Stimulated activated CD4-positive, alpha-beta T cell treated with anti-CD3 and anti-CD28 coated beads, Interleukin-1b, Interleukin-23, amount 100 ng/mL, for 48 hours (primary cell): ENCODE measurements around the gene GLIPR2.

Source experiments
- DNase-seq: peaks from one replicate; pipeline ENCODE4 v3.0.0-alpha.2; 2020

The GLIPR2 gene

GRCh38 chr9:36207546-36208012 is 71.0 kb downstream of the GLIPR2 start:
- no peak for DNase-seq

DNA sequence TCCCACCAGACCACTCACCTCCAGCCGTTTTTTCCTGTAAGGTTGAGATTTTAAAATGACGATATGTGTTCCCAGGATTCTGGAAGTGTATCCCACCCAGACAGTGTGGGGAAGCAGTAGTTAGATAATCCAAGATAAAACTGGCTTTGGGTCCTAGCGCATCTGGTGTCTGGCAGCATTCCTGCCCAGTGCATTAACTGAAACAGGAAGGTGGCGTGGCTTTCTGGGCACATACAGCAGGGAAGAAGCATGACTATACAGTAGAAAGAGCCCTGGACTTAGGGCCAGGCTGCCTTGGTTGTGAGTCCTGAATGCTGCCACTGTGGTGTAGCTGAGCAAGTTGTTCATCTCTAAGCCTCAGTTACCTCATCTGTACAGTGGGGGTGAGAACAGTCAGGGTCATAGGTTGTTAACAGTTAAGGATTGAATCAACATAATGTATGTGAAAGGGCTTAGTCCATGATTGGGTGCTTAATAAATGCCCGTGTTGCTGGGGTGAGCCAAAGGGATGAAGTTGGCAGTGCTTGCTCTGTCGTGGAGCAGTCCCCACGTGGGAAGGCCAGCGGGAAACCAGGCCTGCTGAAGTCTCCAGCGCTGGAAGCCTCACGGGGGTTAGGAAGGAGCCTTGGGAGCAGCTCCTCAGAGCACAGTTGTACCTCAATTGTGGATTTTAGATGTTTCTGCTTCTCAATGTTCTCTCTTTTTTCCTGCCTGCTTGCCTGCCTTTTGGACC is 72.2 kb downstream of the GLIPR2 start:
- DNase-seq = no peak

DNA sequence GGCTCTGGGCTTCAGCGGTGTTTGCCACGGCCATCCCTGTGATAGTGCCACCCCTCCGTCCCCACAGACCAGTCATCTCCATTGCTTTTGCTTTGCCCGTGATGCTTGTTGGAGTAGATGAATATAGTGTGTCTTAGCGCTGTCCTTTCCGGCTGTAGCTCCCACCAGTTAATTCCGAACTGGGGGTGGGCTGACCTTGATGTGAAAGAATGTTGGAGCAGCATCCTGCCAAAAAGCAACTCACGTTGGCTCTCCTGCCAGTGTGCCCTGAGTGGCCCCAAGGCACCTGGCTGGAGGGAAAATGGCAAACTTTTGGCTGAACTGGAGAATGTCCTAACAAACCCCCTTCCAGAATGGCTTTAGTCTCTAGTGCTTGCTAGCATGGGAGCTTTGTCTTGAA is 74.2 kb downstream of the GLIPR2 start:
- DNase-seq = no peak

DNA sequence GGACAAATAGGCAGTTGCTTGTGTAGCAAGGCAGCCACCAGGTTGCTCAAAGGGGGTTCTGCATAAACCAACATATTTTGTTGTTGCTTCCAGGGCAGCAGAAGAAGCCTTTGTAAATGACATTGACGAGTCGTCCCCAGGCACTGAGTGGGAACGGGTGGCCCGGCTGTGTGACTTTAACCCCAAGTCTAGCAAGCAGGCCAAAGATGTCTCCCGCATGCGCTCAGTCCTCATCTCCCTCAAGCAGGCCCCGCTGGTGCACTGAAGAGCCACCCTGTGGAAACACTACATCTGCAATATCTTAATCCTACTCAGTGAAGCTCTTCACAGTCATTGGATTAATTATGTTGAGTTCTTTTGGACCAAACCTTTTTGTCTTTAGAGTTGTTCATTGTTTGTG is 75.0 kb downstream of the GLIPR2 start:
- no peak for DNase-seq

GRCh38 chr9:36213387-36213786 is 76.9 kb downstream of the GLIPR2 start:
- no peak for DNase-seq
